HCT116 (cell line): Measurements from ENCODE around the gene PDE8A. TPM values are rescaled to one million over a fixed set of nuclear protein-coding genes. Genes with fewer than 3 reads are reported as not detected.

ENCODE experiments used
- ATAC-seq: fragments of 200-7000 bp; cut with Tn5 transposase; 2 replicates; pipeline ENCODE4 v1.9.1; 2020; ENCODE audit warnings: mild to moderate bottlenecking, moderate library complexity
- BruUV-seq: library from RNA; stranded (reverse); fragments of 400-500 nt; replicated peaks from 2 replicates; lab custom pipeline; 2021; lab: Mats Ljungman, UMichigan
- CTCF ChIA-PET: fragments of 300-600 bp; sonication (Branson Sonifier 250); formaldehyde crosslinking; loops from one replicate; lab custom pipeline; 2021; ENCODE audit warnings: antibody characterized with exemption; lab: Charles Lee
- POLR2A ChIA-PET: fragments of 300-600, 350-600 bp; sonication (Branson Sonifier 250); formaldehyde crosslinking; loops from one replicate; lab custom pipeline; 2021; ENCODE audit warnings: antibody characterized with exemption; lab: Charles Lee
- RAD21 ChIA-PET, 2 experiments: fragments of 300-600 bp; sonication (Branson Sonifier 250); formaldehyde crosslinking; loops; one replicate each; lab custom pipeline; 2023; ENCODE audit warnings: low total read pairs in 2 of 2; ENCODE audit not compliant: uncharacterized antibody in 2 of 2, unreplicated experiment in 2 of 2, low non-redundant PET in 1 of 2; lab: Charles Lee
- DNase-seq: peaks from one replicate; pipeline ENCODE4 v3.0.0-alpha.2; 2010; ENCODE audit warnings: low read depth, low spot score
- H2AFZ ChIP-seq: fragments of 200-600 bp; shearing (Covaris generic), sonication (generic); 2 replicates; pipeline ENCODE4 v1.6.1; 2017; ENCODE audit warnings: low read depth, mixed run types, mixed read lengths, antibody characterized with exemption, low read length; ENCODE audit not compliant: poor library complexity, severe bottlenecking
- H3K27ac ChIP-seq: 2 replicates; pipeline ENCODE4 v1.5.1; 2012; ENCODE audit warnings: low read depth, low read length
- H3K27me3 ChIP-seq: fragments of 200-600 bp; sonication (generic); 2 replicates; pipeline ENCODE4 v1.6.1; 2016; ENCODE audit warnings: mixed run types, low read length, mixed read lengths; ENCODE audit not compliant: insufficient read depth
- H3K36me3 ChIP-seq, 2 experiments: fragments of 200-500 bp in 1 of 2; fragments of 200-600 bp in 1 of 2; sonication (Bioruptor generic) in 1 of 2; sonication (generic) in 1 of 2; 2 replicates each; pipeline versions ENCODE4 v1.5.1 to v1.6.1; 2014 to 2016; ENCODE audit warnings: low read length in 2 of 2, inconsistent platforms in 1 of 2, mixed read lengths in 1 of 2, mixed run types in 1 of 2; ENCODE audit not compliant: insufficient read depth in 2 of 2, control insufficient read depth in 1 of 2
- H3K4me1 ChIP-seq, 2 experiments: fragments of 200-600 bp in 1 of 2; sonication (generic) in 1 of 2; 2 replicates each; pipeline versions ENCODE4 v1.5.1 to v1.6.1; 2012 to 2017; ENCODE audit warnings: low read length in 2 of 2, inconsistent platforms in 1 of 2, mild to moderate bottlenecking in 1 of 2, mixed read lengths in 1 of 2, mixed run types in 1 of 2, moderate library complexity in 1 of 2; ENCODE audit not compliant: insufficient read depth in 2 of 2, control insufficient read depth in 1 of 2
- H3K4me2 ChIP-seq: fragments of 200-600 bp; sonication (generic); 2 replicates; pipeline ENCODE4 v1.6.1; 2017; ENCODE audit warnings: mixed run types, low read length, mixed read lengths
- H3K4me3 ChIP-seq, 2 experiments: fragments of 200-600 bp in 1 of 2; sonication (generic) in 1 of 2; replicated peaks in 1 of 2; 2 replicates each; pipeline ENCODE4 v1.5.1; 2011 to 2016; ENCODE audit warnings: low read length in 2 of 2, control low read depth in 1 of 2, low read depth in 1 of 2, mild to moderate bottlenecking in 1 of 2, mixed read lengths in 1 of 2, mixed run types in 1 of 2
- H3K79me2 ChIP-seq: fragments of 200-600 bp; sonication (generic); 2 replicates; pipeline ENCODE4 v1.6.1; 2017; ENCODE audit warnings: mild to moderate bottlenecking, mixed run types, low read length, moderate library complexity, mixed read lengths; ENCODE audit not compliant: insufficient read depth
- H3K9ac ChIP-seq: fragments of 200-600 bp; sonication (generic); 2 replicates; pipeline ENCODE4 v1.6.1; 2016; ENCODE audit warnings: low read length, mixed read lengths
- H3K9me2 ChIP-seq: fragments of 200-600 bp; sonication (generic), shearing (Covaris generic); 2 replicates; pipeline ENCODE4 v1.6.1; 2017; ENCODE audit warnings: mixed run types, mild to moderate bottlenecking, moderate library complexity; ENCODE audit not compliant: insufficient read depth
- H3K9me3 ChIP-seq, 2 experiments: fragments of 200-500 bp in 1 of 2; fragments of 200-600 bp in 1 of 2; sonication (Bioruptor generic) in 1 of 2; sonication (generic) in 1 of 2; 2 replicates each; pipeline ENCODE4 v1.6.1; 2014 to 2017; ENCODE audit warnings: low read length in 2 of 2, mixed read lengths in 2 of 2, inconsistent platforms in 1 of 2, low read depth in 1 of 2, mild to moderate bottlenecking in 1 of 2, mixed run types in 1 of 2, moderate library complexity in 1 of 2; ENCODE audit not compliant: control insufficient read depth in 1 of 2, insufficient read depth in 1 of 2
- H4K20me1 ChIP-seq: fragments of 200-600 bp; sonication (generic), shearing (Covaris generic); 2 replicates; pipeline ENCODE4 v1.6.1; 2017; ENCODE audit warnings: mixed run types, mild to moderate bottlenecking, moderate library complexity; ENCODE audit not compliant: insufficient read depth
- CTCF ChIP-seq, 3 experiments: fragments of 200-600 bp in 1 of 3; sonication (generic) in 1 of 3; IDR thresholded peaks in 2 of 3; conservative IDR thresholded peaks in 1 of 3; 2 replicates each; pipeline ENCODE4 v1.5.1; 2012 to 2017; ENCODE audit warnings: low read depth in 2 of 3, low read length in 2 of 3, antibody characterized with exemption in 1 of 3, borderline replicate concordance in 1 of 3, control low read depth in 1 of 3, mild to moderate bottlenecking in 1 of 3, mixed read lengths in 1 of 3, mixed run types in 1 of 3, moderate library complexity in 1 of 3; ENCODE audit not compliant: insufficient read depth in 1 of 3
- EZH2 ChIP-seq: fragments of 200-600 bp; sonication (generic); IDR thresholded peaks from 2 replicates; pipeline ENCODE4 v1.6.1; 2017; ENCODE audit warnings: antibody characterized with exemption, mixed run types
- JUND ChIP-seq: IDR thresholded peaks from 2 replicates; pipeline ENCODE4 v1.6.1; 2012
- POLR2AphosphoS5 ChIP-seq: IDR thresholded peaks from 2 replicates; pipeline ENCODE4 v1.6.1; 2011; ENCODE audit warnings: mild to moderate bottlenecking, low read depth, low read length, moderate library complexity
- RAD21 ChIP-seq: IDR thresholded peaks from 2 replicates; pipeline ENCODE4 v1.6.1; 2012; ENCODE audit warnings: low read depth, mild to moderate bottlenecking
- ZFX ChIP-seq: fragments of 450-650 bp; IDR thresholded peaks from 2 replicates; pipeline ENCODE4 v1.6.1; 2017
- intact Hi-C: fragments of 100-400 bp; cut with micrococcal nuclease; formaldehyde crosslinking; loops from 2 replicates; pipeline ENCODE4 v1.10.0; 2022
- total RNA-seq: library from RNA; stranded (reverse); gene quantifications from one replicate; pipeline ENCODE4 v1.2.1, GENCODE V29; 2021; ENCODE audit not compliant: unreplicated experiment
- TF ChIP-seq, protein P1 (sequence below): IDR thresholded peaks from 2 replicates; pipeline ENCODE4 v1.6.1; 2012; ENCODE audit warnings: low read depth

Gene PDE8A
- total RNA-seq, 1 experiment from 2014 or later = 37.8 TPM

DNA sequence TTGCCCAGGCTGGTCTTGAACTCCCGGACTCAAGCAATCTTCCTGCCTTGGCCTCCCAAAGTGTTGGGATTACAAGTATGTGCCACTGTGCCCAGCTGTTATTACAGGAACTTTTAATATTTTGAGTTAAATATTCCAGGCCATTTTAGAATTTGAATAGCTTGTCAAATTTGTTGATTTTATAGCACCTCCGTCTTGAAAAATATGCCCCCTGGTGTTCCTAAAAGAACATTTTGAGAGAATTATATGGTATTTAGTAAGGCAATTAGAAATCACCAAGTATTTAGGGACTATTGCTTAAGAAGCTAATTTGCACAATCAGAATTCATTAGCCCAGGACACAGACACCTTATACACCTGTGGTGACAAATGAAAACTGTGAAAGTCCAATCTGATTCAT is 23.7 kb downstream of the PDE8A start:
- TF ChIP-seq, protein P1, sequence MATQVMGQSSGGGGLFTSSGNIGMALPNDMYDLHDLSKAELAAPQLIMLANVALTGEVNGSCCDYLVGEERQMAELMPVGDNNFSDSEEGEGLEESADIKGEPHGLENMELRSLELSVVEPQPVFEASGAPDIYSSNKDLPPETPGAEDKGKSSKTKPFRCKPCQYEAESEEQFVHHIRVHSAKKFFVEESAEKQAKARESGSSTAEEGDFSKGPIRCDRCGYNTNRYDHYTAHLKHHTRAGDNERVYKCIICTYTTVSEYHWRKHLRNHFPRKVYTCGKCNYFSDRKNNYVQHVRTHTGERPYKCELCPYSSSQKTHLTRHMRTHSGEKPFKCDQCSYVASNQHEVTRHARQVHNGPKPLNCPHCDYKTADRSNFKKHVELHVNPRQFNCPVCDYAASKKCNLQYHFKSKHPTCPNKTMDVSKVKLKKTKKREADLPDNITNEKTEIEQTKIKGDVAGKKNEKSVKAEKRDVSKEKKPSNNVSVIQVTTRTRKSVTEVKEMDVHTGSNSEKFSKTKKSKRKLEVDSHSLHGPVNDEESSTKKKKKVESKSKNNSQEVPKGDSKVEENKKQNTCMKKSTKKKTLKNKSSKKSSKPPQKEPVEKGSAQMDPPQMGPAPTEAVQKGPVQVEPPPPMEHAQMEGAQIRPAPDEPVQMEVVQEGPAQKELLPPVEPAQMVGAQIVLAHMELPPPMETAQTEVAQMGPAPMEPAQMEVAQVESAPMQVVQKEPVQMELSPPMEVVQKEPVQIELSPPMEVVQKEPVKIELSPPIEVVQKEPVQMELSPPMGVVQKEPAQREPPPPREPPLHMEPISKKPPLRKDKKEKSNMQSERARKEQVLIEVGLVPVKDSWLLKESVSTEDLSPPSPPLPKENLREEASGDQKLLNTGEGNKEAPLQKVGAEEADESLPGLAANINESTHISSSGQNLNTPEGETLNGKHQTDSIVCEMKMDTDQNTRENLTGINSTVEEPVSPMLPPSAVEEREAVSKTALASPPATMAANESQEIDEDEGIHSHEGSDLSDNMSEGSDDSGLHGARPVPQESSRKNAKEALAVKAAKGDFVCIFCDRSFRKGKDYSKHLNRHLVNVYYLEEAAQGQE = no peak
- TF ChIP-seq RAD21 = peak; percentile 19; the same call in 1 of the 2 replicates
- TF ChIP-seq CTCF (IDR thresholded peaks at IDR 0.05 in 2 of 3, conservative IDR thresholded peaks at IDR 0.05 in 1 of 3; ENCODE audit: borderline replicate concordance in 1 of 3, insufficient read depth in 1 of 3, low read depth in 2 of 3, low read length in 2 of 3) = peak; percentile 20 to 32 (median 27); a peak in 3 of 6 replicates
- TF ChIP-seq POLR2AphosphoS5 = no peak
- TF ChIP-seq JUND = no peak
- TF ChIP-seq EZH2 = no peak
- no peak for TF ChIP-seq ZFX
- no peak for ATAC-seq
- Histone ChIP-seq H3K79me2 (peaks cover 95% of the 10 kb centered on the region), H3K4me3 (no peak overlapping the region), H3K9me3 (no peaks in the 10 kb centered on the region), H3K9ac (no peak overlapping the region), H3K9me2 (no peaks in the 10 kb centered on the region), H4K20me1 (0 out of 2 replicates have a peak, but pooled peaks cover 3% of the 10 kb centered on the region), H3K27ac (no peak overlapping the region), H2AFZ (no peak overlapping the region), H3K36me3 (no peaks in the 10 kb centered on the region), H3K27me3 (no peaks in the 10 kb centered on the region), H3K4me1 (peaks cover 0 to 4% of the 10 kb centered on the region in 2 experiments; a peak in 1 of 4 replicates), H3K4me2 (no peak overlapping the region)
- CTCF ChIA-PET = interaction anchor here (1.0 to 1.6 kb wide), 11 partner anchors 9 to 406 kb away, joined by 3 to 5 read pairs (median 4); no protein-coding TSS in a partner anchor
- intact Hi-C loops = no loop called here
- DNase-seq = no peak
- POLR2A ChIA-PET = interaction anchor here (0.6 to 1.0 kb wide), 2 partner anchors 12 to 41 kb away, joined by 3 read pairs; no protein-coding TSS in a partner anchor
- RAD21 ChIA-PET = no interaction called here
- no TSS peak for BruUV-seq
